Peyer's patch (tissue), 4 donors: ENCODE measurements around the gene CACNA2D3.

Experiments
- CTCF ChIP-seq, 6 experiments: fragments of 450-650 bp in 4 of 6; fragments of 200-600 bp in 2 of 6; sonication (generic) in 1 of 6; IDR thresholded peaks; one replicate each; pipeline ENCODE4 v1.5.1; 2017 to 2019; ENCODE audit warnings: antibody characterized with exemption in 6 of 6, mild to moderate bottlenecking in 3 of 6, moderate library complexity in 1 of 6
- POLR2A ChIP-seq, 2 donors: fragments of 450-650 bp; IDR thresholded peaks; one replicate each; pipeline ENCODE4 v1.5.1; 2017; ENCODE audit warnings: antibody characterized with exemption in 2 of 2, mild to moderate bottlenecking in 2 of 2, moderate library complexity in 2 of 2

- TF ChIP-seq CTCF (IDR thresholded peaks at IDR 0.05): no peak
- no peak for TF ChIP-seq POLR2A (IDR thresholded peaks at IDR 0.05)
Measured at GRCh38 chr3:54771050-54771449, 648.7 kb downstream of the CACNA2D3 start.
